SK-N-SH (cell line): ENCODE results near the gene HS6ST3. TPM values are rescaled to one million over a fixed set of nuclear protein-coding genes. Genes with fewer than 3 reads are reported as not detected.

Source experiments
- CTCF ChIA-PET: fragments of 300-600, 350-600 bp; formaldehyde crosslinking; extraction: SDS; loops from one replicate; lab custom pipeline; 2021; lab: Yijun Ruan, JAX
- POLR2A ChIA-PET: fragments of 350-600 bp; sonication (Branson Sonifier 250); formaldehyde crosslinking; extraction: SDS; loops from one replicate; lab custom pipeline; 2020; ENCODE audit warnings: antibody characterized with exemption, inconsistent platforms; lab: Yijun Ruan, JAX
- DNase-seq: peaks from one replicate; pipeline ENCODE4 v3.0.0; 2012
- H2AFZ ChIP-seq: fragments of 200-600 bp; sonication (generic); 2 replicates; pipeline ENCODE4 v1.8.1; 2016; ENCODE audit warnings: antibody characterized with exemption, mild to moderate bottlenecking, low read depth
- H3F3A ChIP-seq: fragments of 200-600 bp; sonication (generic); replicated peaks from 2 replicates; pipeline ENCODE3; 2016; ENCODE audit warnings: antibody characterized with exemption, mild to moderate bottlenecking; ENCODE audit not compliant: insufficient read depth
- H3K27ac ChIP-seq, 2 experiments: fragments of 200-500 bp in 1 of 2; fragments of 200-600 bp in 1 of 2; sonication (Bioruptor generic) in 1 of 2; sonication (generic), shearing (Covaris generic) in 1 of 2; 2 replicates each; pipeline versions ENCODE4 v1.5.1 to v1.6.1; 2014 to 2016; ENCODE audit warnings: low read depth in 2 of 2, inconsistent platforms in 1 of 2, low read length in 1 of 2, mild to moderate bottlenecking in 1 of 2, mixed read lengths in 1 of 2
- H3K27me3 ChIP-seq: fragments of 200-600 bp; sonication (generic), shearing (Covaris generic); 2 replicates; pipeline ENCODE4 v1.6.1; 2016; ENCODE audit warnings: mixed run types; ENCODE audit not compliant: insufficient read depth
- H3K36me3 ChIP-seq, 2 experiments: fragments of 200-500 bp in 1 of 2; fragments of 200-600 bp in 1 of 2; sonication (Bioruptor generic) in 1 of 2; sonication (generic) in 1 of 2; replicated peaks in 1 of 2; 2 replicates each; pipeline versions ENCODE3 to v1.5.1; 2014 to 2016; ENCODE audit warnings: low read length in 1 of 2, mild to moderate bottlenecking in 1 of 2; ENCODE audit not compliant: insufficient read depth in 2 of 2, control insufficient read depth in 1 of 2
- H3K4me1 ChIP-seq, 2 experiments: fragments of 200-500 bp in 1 of 2; fragments of 200-600 bp in 1 of 2; sonication (Bioruptor generic) in 1 of 2; sonication (generic), shearing (Covaris generic) in 1 of 2; 2 replicates each; pipeline versions ENCODE4 v1.5.1 to v1.6.1; 2014 to 2016; ENCODE audit warnings: low read depth in 1 of 2, low read length in 1 of 2, mixed run types in 1 of 2; ENCODE audit not compliant: insufficient read depth in 2 of 2, control insufficient read depth in 1 of 2
- H3K4me2 ChIP-seq: fragments of 200-600 bp; sonication (generic), shearing (Covaris generic); 2 replicates; pipeline ENCODE4 v1.6.1; 2017; ENCODE audit warnings: mixed run types
- H3K4me3 ChIP-seq, 2 experiments: fragments of 200-500 bp in 1 of 2; fragments of 200-600 bp in 1 of 2; sonication (Bioruptor generic) in 1 of 2; sonication (generic), shearing (Covaris generic) in 1 of 2; 2 replicates each; pipeline versions ENCODE4 v1.5.1 to v1.8.1; 2014 to 2016; ENCODE audit warnings: low read depth in 2 of 2, inconsistent platforms in 1 of 2, low read length in 1 of 2, mild to moderate bottlenecking in 1 of 2, mixed read lengths in 1 of 2, moderate library complexity in 1 of 2
- H3K79me2 ChIP-seq: fragments of 200-600 bp; sonication (generic); 2 replicates; pipeline ENCODE4 v1.8.1; 2017; ENCODE audit warnings: mild to moderate bottlenecking; ENCODE audit not compliant: insufficient read depth
- H3K9ac ChIP-seq: fragments of 200-600 bp; sonication (generic); 2 replicates; pipeline ENCODE4 v1.6.1; 2017; ENCODE audit warnings: mixed run types
- H3K9me2 ChIP-seq: fragments of 200-600 bp; sonication (generic); 2 replicates; pipeline ENCODE4 v1.6.1; 2017; ENCODE audit warnings: mixed run types
- H3K9me3 ChIP-seq: fragments of 200-600 bp; sonication (generic); 2 replicates; pipeline ENCODE4 v1.6.1; 2017; ENCODE audit warnings: mixed run types, mild to moderate bottlenecking, moderate library complexity
- H4K20me1 ChIP-seq: fragments of 200-600 bp; sonication (generic); 2 replicates; pipeline ENCODE4 v1.6.1; 2017; ENCODE audit warnings: mild to moderate bottlenecking, mixed run types; ENCODE audit not compliant: insufficient read depth
- ELF1 ChIP-seq: IDR thresholded peaks from 2 replicates; pipeline ENCODE4 v1.4.0; 2012
- FOXJ3 ChIP-seq: sonication (generic); formaldehyde crosslinking; IDR thresholded peaks from 2 replicates; pipeline ENCODE4 v1.5.1; 2020; ENCODE audit warnings: mild to moderate bottlenecking, missing genetic modification reagents
- MEF2A ChIP-seq: IDR thresholded peaks from 2 replicates; pipeline ENCODE4 v1.4.0; 2012; ENCODE audit warnings: low read depth, borderline replicate concordance
- NFIC ChIP-seq: IDR thresholded peaks from 2 replicates; pipeline ENCODE4 v1.4.0; 2012; ENCODE audit warnings: borderline replicate concordance
- RCOR1 ChIP-seq: fragments of 150-350 bp; IDR thresholded peaks from 2 replicates; pipeline ENCODE4 v1.6.1; 2017; ENCODE audit warnings: antibody characterized with exemption, low read length
- YY1 ChIP-seq: IDR thresholded peaks from 2 replicates; pipeline ENCODE4 v1.4.0; 2012; ENCODE audit warnings: low read depth, mild to moderate bottlenecking
- WGBS: methylation state at CpG from one replicate; pipeline ENCODE4 v1.1.6; 2017; ENCODE audit warnings: low lambda C conversion rate; 5-methylcytosine and 5-hydroxymethylcytosine counted together
- polyA plus RNA-seq, 3 experiments: library from polyadenylated mRNA; depleted of rRNA; stranded (reverse); fragments of >200 nt; gene quantifications; 2 replicates each; pipeline ENCODE4 v1.2.3, GENCODE V29; 2012
- TF ChIP-seq, protein P1 (sequence below): fragments of 150-350 bp; IDR thresholded peaks from 2 replicates; pipeline ENCODE4 v1.6.1; 2016; ENCODE audit warnings: mild to moderate bottlenecking, low read depth, low read length
- TF ChIP-seq, protein P2 (sequence below): IDR thresholded peaks from 2 replicates; pipeline ENCODE4 v1.4.0; 2012; ENCODE audit warnings: low read depth
- TF ChIP-seq, protein P3 (sequence below): IDR thresholded peaks from 2 replicates; pipeline ENCODE4; 2012
- TF ChIP-seq, protein P4 (sequence below): fragments of 150-350 bp; IDR thresholded peaks from 2 replicates; pipeline ENCODE4 v1.6.1; 2017; ENCODE audit warnings: antibody characterized with exemption, low read length, low read depth, borderline replicate concordance

Gene HS6ST3
- polyA plus RNA-seq, 1 of the 3 experiments (the other 2 are of a cell fraction), result under 0.01 TPM

DNA sequence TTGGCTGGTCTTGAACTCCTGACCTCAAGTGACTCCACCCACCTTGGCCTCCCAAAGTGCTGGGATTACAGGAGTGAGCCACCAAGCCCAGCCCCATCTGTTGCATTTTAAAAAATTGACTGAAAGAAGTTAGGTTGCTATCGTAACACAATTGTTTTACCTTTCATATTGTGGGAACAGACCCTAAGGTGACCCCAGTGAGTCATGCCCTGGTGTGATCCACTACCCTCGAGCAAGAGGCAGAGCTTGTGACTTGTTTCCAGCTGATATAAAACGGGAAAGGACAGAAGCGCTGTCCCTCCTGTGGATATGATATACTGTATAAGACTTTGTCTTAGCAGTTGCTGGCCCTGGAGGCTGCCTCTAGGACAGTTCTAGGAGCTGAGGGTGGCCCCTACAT is 308.6 kb downstream of the HS6ST3 start:
- no peaks in the 10 kb centered on the region for H3F3A ChIP-seq
- H3K9me2 ChIP-seq, result no peaks in the 10 kb centered on the region
- H4K20me1 ChIP-seq, result no peaks in the 10 kb centered on the region
- no peak for DNase-seq
- H3K4me3 ChIP-seq, result no peak overlapping the region
- no peak overlapping the region for H3K27ac ChIP-seq
- H3K4me2 ChIP-seq, result no peak overlapping the region
- ChIA-PET POLR2A (no interaction called here), CTCF (no interaction called here)
- H2AFZ ChIP-seq, result no peak overlapping the region
- H3K79me2 ChIP-seq, result no peaks in the 10 kb centered on the region
- H3K9ac ChIP-seq, result no peak overlapping the region
- no peaks in the 10 kb centered on the region for H3K27me3 ChIP-seq
- H3K36me3 ChIP-seq, result no peaks in the 10 kb centered on the region
- peaks cover 0 to 6% of the 10 kb centered on the region in 2 experiments; a peak in 1 of 4 replicates for H3K4me1 ChIP-seq
- TF ChIP-seq, protein P1, sequence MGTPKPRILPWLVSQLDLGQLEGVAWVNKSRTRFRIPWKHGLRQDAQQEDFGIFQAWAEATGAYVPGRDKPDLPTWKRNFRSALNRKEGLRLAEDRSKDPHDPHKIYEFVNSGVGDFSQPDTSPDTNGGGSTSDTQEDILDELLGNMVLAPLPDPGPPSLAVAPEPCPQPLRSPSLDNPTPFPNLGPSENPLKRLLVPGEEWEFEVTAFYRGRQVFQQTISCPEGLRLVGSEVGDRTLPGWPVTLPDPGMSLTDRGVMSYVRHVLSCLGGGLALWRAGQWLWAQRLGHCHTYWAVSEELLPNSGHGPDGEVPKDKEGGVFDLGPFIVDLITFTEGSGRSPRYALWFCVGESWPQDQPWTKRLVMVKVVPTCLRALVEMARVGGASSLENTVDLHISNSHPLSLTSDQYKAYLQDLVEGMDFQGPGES, result no peak
- no peak for TF ChIP-seq FOXJ3 (CRISPR knock-in tag)
- TF ChIP-seq MEF2A, result no peak
- no peak for TF ChIP-seq ELF1
- TF ChIP-seq YY1, result no peak
- TF ChIP-seq NFIC, result no peak
- TF ChIP-seq, protein P2, sequence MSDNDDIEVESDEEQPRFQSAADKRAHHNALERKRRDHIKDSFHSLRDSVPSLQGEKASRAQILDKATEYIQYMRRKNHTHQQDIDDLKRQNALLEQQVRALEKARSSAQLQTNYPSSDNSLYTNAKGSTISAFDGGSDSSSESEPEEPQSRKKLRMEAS, result no peak
- TF ChIP-seq, all 33 proteins: peak for 0
- no peaks in the 10 kb centered on the region for H3K9me3 ChIP-seq
- WGBS, result 34% methylated on average over 4 of the region's 4 CpGs

DNA sequence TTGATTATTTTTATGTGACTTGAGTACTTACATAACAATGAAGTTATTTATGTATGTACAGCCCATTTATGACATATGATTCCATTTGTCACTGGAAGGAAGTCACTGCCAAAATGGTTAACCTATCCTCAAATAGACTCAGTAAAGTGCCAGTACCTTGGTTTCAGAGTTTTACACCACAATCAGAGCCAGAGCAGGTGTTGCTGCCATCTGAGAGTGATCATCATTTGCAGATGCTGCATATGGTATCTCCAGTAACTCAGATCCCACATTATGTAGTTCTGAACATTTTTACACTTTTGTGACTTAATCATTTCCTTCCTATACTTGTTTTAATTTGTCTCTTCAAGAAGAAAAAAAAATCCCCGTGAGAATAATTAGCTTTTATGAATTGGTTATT is 313.3 kb downstream of the HS6ST3 start:
- WGBS, result 12% methylated on average over 1 of the region's 1 CpG
- TF ChIP-seq RCOR1, result no peak
- TF ChIP-seq, protein P3, sequence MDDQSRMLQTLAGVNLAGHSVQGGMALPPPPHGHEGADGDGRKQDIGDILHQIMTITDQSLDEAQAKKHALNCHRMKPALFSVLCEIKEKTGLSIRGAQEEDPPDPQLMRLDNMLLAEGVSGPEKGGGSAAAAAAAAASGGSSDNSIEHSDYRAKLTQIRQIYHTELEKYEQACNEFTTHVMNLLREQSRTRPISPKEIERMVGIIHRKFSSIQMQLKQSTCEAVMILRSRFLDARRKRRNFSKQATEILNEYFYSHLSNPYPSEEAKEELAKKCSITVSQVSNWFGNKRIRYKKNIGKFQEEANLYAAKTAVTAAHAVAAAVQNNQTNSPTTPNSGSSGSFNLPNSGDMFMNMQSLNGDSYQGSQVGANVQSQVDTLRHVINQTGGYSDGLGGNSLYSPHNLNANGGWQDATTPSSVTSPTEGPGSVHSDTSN, result no peak
- TF ChIP-seq, protein P4, sequence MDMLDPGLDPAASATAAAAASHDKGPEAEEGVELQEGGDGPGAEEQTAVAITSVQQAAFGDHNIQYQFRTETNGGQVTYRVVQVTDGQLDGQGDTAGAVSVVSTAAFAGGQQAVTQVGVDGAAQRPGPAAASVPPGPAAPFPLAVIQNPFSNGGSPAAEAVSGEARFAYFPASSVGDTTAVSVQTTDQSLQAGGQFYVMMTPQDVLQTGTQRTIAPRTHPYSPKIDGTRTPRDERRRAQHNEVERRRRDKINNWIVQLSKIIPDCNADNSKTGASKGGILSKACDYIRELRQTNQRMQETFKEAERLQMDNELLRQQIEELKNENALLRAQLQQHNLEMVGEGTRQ, result no peak
- TF ChIP-seq, all 33 proteins: peak for 0
- Histone ChIP-seq H3K9me3 (no peaks in the 10 kb centered on the region), H3K4me2 (no peak overlapping the region), H3K4me3 (no peak overlapping the region), H3K27me3 (no peaks in the 10 kb centered on the region), H3K4me1 (peaks cover 0 to 6% of the 10 kb centered on the region in 2 experiments; a peak in 1 of 4 replicates), H3K36me3 (no peaks in the 10 kb centered on the region), H2AFZ (no peak overlapping the region), H3K79me2 (no peaks in the 10 kb centered on the region), H3K9ac (no peak overlapping the region), H3F3A (no peaks in the 10 kb centered on the region), H3K27ac (no peak overlapping the region), H4K20me1 (no peaks in the 10 kb centered on the region), H3K9me2 (no peaks in the 10 kb centered on the region)
- ChIA-PET POLR2A (no interaction called here), CTCF (interaction anchor here (1.0 kb wide), 1 partner anchor 8 kb away, joined by 3 read pairs; no protein-coding TSS in a partner anchor)
- no peak for DNase-seq
